Chondrocyte (in vitro differentiated cells): ENCODE measurements around the gene GRIP1. TPM values are rescaled to one million over a fixed set of nuclear protein-coding genes. Genes with fewer than 3 reads are reported as not detected.

ENCODE experiments used
- DNase-seq: peaks from one replicate; pipeline ENCODE4 v3.0.0; 2021; ENCODE audit warnings: mixed read lengths, low spot score
- H3K27ac Mint-ChIP-seq: one replicate; pipeline ENCODE4 v1.8.0; 2021; ENCODE audit warnings: mild to moderate bottlenecking, moderate library complexity, mixed read lengths; ENCODE audit not compliant: unreplicated experiment
- H3K27me3 Mint-ChIP-seq: 2 replicates; pipeline ENCODE4 v1.8.0; 2021; ENCODE audit warnings: low read depth, mixed read lengths
- H3K36me3 Mint-ChIP-seq: 2 replicates; pipeline ENCODE4 v1.8.0; 2021; ENCODE audit warnings: low read depth, mixed read lengths
- H3K4me1 Mint-ChIP-seq: 2 replicates; pipeline ENCODE4 v1.8.0; 2021; ENCODE audit warnings: low read depth, mild to moderate bottlenecking, mixed read lengths
- H3K4me3 Mint-ChIP-seq: one replicate; pipeline ENCODE4 v1.8.0; 2021; ENCODE audit warnings: mild to moderate bottlenecking, moderate library complexity, mixed read lengths; ENCODE audit not compliant: unreplicated experiment
- H3K9me3 Mint-ChIP-seq: 2 replicates; pipeline ENCODE4 v1.8.0; 2021; ENCODE audit warnings: low read depth, mixed read lengths
- total RNA-seq: library from RNA; stranded (reverse); gene quantifications from 3 replicates; pipeline ENCODE4 v1.2.1, GENCODE V29; 2021
- TF ChIP-seq, protein P1 (sequence below): fragments of 200-600 bp; sonication (generic); IDR thresholded peaks from 2 replicates; pipeline ENCODE4 v1.5.0; 2021; ENCODE audit warnings: antibody characterized with exemption, mild to moderate bottlenecking, moderate library complexity

Gene GRIP1
- total RNA-seq, 1 donor from 2014 or later = 5.0 TPM

DNA sequence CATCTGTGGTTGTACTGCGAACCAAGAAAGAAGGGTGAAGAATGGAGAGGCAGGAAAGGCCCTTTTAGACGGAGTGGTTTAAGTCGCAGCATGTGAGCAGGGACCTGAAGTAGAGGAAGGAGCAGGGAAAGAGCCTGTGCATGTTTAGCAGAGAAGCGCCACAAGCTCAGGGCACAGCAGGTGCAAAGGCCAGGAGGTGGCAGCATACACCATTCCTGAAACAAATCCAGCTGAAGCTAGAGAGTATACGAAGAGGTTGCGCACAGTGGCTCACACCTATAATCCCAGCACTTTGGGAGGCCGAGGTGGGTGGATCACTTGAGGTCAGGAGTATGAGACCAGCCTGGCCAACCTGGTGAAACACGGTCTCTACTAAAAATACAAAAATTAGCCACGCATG is 326.7 kb downstream of the GRIP1 start:
- DNase-seq = no peak
- H3K36me3 Mint-ChIP-seq = peaks cover 7% of the 10 kb centered on the region
- H3K4me1 Mint-ChIP-seq = no peaks in the 10 kb centered on the region

DNA sequence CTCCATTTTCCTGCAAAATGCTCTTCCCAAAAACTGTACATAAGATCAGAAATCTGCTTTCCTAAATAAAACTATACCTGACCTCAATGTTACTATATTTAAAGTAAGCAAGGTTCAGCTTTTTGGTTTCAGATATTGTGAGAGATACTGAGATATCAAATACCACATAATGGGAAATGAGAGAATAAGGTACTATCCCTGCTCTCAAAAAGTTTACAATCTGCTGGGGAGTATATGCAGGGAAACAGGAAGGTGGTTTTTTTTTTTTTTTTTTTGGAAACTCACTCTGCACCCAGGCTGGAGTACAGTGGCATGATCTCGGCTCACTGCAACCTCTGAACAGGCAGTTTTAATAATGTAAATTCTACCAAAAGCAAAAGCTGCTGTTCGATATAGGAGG is 327.6 kb downstream of the GRIP1 start:
- Mint-ChIP-seq H3K27me3 (no peaks in the 10 kb centered on the region), H3K36me3 (peaks cover 7% of the 10 kb centered on the region), H3K9me3 (no peaks in the 10 kb centered on the region), H3K4me3 (no peak overlapping the region), H3K27ac (no peak overlapping the region), H3K4me1 (no peaks in the 10 kb centered on the region)
- no peak for DNase-seq
- TF ChIP-seq, protein P1, sequence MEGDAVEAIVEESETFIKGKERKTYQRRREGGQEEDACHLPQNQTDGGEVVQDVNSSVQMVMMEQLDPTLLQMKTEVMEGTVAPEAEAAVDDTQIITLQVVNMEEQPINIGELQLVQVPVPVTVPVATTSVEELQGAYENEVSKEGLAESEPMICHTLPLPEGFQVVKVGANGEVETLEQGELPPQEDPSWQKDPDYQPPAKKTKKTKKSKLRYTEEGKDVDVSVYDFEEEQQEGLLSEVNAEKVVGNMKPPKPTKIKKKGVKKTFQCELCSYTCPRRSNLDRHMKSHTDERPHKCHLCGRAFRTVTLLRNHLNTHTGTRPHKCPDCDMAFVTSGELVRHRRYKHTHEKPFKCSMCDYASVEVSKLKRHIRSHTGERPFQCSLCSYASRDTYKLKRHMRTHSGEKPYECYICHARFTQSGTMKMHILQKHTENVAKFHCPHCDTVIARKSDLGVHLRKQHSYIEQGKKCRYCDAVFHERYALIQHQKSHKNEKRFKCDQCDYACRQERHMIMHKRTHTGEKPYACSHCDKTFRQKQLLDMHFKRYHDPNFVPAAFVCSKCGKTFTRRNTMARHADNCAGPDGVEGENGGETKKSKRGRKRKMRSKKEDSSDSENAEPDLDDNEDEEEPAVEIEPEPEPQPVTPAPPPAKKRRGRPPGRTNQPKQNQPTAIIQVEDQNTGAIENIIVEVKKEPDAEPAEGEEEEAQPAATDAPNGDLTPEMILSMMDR = no peak

More for the DNA sequence above, 326.7 kb downstream of the GRIP1 start:
- Mint-ChIP-seq H3K27ac (no peak overlapping the region), H3K4me3 (no peak overlapping the region), H3K9me3 (no peaks in the 10 kb centered on the region), H3K27me3 (no peaks in the 10 kb centered on the region)
- TF ChIP-seq, protein P1 = peak; percentile 75

DNA sequence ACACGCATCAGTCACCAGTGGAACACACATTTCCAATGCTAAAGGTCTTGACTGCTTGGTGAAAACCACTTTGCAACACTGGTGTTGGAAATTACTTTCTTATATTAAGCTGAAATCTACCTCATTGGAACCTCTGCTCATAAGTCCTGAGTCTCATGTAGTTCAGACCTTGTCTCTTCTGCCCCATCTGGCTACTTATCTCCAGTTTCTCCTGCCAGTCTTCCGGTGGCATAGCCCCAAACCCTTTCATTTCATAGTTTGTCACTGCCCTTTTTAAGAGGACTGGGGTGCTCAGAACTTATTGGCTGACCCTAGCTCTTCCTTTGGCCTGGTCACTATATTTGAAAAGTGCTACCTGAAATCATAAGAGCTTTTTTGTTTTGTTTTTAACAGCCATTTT is 332.9 kb downstream of the GRIP1 start:
- peaks cover 31% of the 10 kb centered on the region for H3K36me3 Mint-ChIP-seq
- H3K4me3 Mint-ChIP-seq = no peak overlapping the region
- TF ChIP-seq, protein P1 = no peak
- H3K27me3 Mint-ChIP-seq = no peaks in the 10 kb centered on the region
- H3K4me1 Mint-ChIP-seq = no peaks in the 10 kb centered on the region
- DNase-seq = no peak
- H3K9me3 Mint-ChIP-seq = peaks cover 21% of the 10 kb centered on the region
- H3K27ac Mint-ChIP-seq = no peak overlapping the region

DNA sequence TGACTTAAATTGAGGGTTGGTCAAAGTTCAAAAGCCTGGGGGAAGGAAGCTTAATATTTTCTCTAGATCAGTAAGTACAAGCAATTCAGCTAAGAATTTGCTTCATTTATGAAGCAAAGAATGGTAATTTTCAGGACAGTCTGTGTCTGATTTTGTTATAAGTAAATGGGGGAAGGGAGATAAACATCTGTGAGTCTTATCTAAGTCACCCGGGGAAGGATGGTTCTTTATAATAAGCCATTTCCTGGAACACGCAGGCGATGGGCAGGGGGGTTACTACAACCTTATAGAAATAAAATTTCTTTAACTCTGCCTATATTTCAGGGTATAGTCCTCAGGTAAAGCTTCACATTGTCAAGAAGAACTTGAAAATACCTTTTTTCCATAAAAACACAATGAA is 333.7 kb downstream of the GRIP1 start:
- Mint-ChIP-seq H3K9me3 (peaks cover 27% of the 10 kb centered on the region), H3K4me3 (no peak overlapping the region), H3K4me1 (no peaks in the 10 kb centered on the region), H3K27ac (no peak overlapping the region), H3K27me3 (no peaks in the 10 kb centered on the region), H3K36me3 (peaks cover 37% of the 10 kb centered on the region)
- DNase-seq = no peak
- TF ChIP-seq, protein P1 = no peak

DNA sequence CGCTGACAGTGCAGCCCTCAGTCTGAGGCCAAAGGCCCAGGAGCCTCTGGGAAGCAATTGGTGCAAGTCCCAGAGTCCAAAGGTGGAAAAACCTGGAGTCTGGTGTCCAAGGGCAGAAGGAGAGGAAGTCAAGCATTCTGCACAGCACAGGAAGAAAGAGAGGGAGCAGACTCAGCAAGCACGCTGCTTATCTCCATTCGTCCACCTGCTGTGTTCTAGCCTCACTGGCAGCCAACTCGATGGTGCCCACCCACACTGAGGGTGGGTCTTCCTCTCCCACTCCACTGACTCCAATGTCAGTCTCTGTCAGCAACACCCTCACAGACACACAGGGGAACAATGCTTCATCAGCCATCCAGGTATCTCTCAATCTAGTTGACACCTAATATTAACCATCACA is 337.8 kb downstream of the GRIP1 start:
- H3K27me3 Mint-ChIP-seq = no peaks in the 10 kb centered on the region
- H3K9me3 Mint-ChIP-seq = peaks cover 33% of the 10 kb centered on the region
- H3K27ac Mint-ChIP-seq = no peak overlapping the region
- TF ChIP-seq, protein P1 = no peak
- H3K36me3 Mint-ChIP-seq = peaks cover 43% of the 10 kb centered on the region
- no peak for DNase-seq
- no peak overlapping the region for H3K4me3 Mint-ChIP-seq
- H3K4me1 Mint-ChIP-seq = no peaks in the 10 kb centered on the region
